Fibroblast of skin of right biceps (primary cell): Measurements from ENCODE around the gene DISC1.
A peak's percentile ranks its signal among the peaks of the same experiment; 100 is the strongest.
"Not testable (repeated sequence)": the region's sequence is repeated elsewhere in the genome, so short reads cannot be mapped to it uniquely, and the experiment has no call there.

Experiments used
- DNase-seq: peaks from one replicate; pipeline ENCODE4 v3.0.0-alpha.2; 2013

Gene DISC1

DNA sequence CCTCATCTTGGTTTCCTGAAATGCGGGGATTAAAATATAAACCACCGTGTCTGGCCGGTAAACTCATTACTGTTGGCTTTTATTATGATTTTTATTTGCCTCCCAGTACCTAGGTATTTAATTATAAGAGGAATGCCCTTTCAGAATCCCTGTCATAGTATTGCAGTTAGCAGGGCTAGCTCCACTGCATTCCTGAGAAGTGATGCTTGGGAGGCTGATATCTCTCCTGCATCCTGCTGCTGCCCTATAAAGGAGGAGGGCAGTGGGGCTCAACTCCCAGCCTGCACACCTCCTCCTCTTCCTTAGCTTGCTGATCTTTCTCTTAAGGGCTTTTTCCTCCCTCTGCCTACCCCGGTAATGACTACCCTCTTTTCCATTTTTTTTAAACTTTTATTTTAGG lies 19.9 kb upstream of the DISC1 start:
- DNase-seq, result no peak

DNA sequence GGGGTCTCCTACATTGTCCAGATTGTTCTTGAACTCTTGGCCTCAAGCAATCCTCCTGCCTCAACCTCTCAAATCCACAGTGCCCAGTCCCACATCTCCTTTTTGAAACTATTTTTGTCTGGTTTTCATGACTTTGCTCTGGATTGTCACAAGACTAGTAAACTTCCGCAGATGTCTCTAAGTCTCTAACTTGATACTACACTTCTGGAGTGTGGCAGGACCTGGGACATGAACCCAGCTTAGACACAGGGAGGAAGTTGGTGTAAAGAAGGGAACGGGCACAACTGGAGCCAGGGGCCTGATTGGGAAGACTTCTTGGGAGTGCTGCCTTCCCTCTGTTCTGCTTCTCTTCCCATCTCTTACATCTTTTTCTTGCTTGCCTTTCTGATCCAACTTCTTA lies 16.2 kb upstream of the DISC1 start:
- no peak for DNase-seq

DNA sequence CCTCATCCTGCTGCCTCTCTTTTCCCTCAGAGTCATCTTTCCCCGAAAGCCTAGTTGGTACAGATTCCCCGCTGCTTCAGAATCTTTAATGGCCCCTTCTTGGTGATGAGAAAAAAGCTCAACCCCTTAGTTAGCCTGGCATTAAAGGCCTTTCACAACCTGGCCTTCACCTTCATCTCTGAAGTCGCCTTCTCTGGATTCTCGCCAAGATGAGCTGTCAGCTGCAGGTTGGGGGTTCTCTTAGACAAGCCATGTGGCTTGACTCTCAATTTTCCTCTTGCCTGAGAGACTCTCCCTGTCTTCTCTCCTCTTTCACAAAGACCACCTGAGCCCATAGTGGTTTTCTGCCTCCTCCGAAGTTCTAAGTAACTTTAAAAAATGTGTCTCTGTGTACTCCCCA lies 15.5 kb upstream of the DISC1 start:
- no peak for DNase-seq

DNA sequence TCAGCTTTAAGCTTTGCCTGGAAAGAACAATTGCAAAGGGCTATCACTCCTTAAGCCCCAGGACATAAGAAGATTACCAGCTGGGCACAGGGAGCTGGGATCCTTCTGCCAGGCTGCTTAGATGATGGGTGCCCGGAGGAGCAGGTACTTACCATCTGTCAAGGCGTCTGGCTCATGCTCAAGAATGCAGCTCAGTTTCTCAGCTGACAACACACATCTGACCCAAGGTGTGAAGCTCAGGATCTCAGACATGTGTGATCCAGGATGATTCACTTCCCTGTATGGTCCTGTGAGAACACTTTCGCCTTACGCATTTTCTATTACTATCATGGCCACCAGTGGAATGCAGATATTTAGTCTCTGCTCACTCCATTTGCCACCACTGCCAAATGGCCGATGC lies 14.7 kb upstream of the DISC1 start:
- DNase-seq, result no peak

GRCh38 chr1:231612393-231613089 lies 14.0 kb upstream of the DISC1 start:
- DNase-seq, result no peak

GRCh38 chr1:231613419-231614349 lies 12.9 kb upstream of the DISC1 start:
- DNase-seq, result no peak

GRCh38 chr1:231616667-231617066 lies 9.9 kb upstream of the DISC1 start:
- DNase-seq, result no peak

- no peak for DNase-seq
Measured at GRCh38 chr1:231618609-231619256, 7.9 kb upstream of the DISC1 start.

DNA sequence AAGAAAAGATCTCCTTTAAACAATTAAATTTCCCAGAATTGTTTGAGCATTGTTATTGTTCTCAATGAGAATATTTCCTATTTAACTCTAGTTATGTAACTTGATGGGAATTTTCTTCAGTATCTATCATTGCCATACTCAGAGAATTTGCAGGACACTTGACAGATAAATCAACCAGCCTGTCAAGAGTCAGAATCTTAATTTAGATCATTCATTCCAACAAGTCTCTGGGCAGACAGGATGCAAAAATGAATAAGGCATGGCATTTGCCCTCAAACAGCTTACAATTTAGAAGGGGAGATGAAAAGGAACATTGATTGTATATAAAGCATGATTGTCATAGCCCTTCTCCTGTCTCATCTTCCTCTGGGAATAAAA lies 7.3 kb upstream of the DISC1 start:
- no peak for DNase-seq

- DNase-seq, result not testable (repeated sequence)
Measured at GRCh38 chr1:231625042-231625441, 1.5 kb upstream of the DISC1 start.

- no peak for DNase-seq
Measured at GRCh38 chr1:231625975-231626534, 535 bp upstream of the DISC1 start.

DNA sequence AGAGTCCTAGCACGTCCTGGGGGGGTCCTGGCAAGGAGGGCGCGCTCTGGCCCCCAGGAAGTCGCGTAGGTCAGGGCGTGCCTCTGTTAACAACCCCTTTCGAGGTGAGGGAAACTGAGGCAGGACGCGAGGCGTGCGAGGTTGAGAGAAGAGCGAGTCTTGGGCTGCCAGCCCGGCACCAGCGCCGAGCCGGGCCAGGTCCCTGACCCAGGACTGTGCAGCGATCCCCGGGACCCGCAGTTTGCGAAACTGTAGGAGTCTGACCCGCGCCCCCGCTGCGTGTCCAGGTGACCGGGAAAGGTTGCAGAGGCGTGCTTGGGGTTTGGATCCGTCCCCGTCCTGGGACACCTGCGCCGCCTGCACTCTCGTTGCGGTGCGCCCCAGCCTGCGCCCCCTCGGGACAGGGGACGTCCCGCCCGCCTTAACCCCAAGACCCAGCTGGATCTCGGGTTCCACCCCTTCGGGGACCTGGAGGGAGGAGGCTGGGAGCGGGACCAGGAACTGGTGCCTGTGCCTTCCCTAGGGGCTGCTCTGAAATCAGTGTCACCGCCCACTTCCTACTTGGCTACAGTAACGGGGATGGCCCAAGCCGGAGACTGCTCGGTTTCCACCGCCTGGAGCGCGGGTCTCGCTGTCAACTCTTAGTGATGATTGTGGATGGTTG lies 493 bp downstream of the DISC1 start:
- peak; percentile 47 for DNase-seq

- DNase-seq, result peak; percentile 25
Measured at GRCh38 chr1:231628207-231628876, 1.8 kb downstream of the DISC1 start.

- DNase-seq, result no peak
Measured at GRCh38 chr1:231629132-231629531, 2.5 kb downstream of the DISC1 start.

DNA sequence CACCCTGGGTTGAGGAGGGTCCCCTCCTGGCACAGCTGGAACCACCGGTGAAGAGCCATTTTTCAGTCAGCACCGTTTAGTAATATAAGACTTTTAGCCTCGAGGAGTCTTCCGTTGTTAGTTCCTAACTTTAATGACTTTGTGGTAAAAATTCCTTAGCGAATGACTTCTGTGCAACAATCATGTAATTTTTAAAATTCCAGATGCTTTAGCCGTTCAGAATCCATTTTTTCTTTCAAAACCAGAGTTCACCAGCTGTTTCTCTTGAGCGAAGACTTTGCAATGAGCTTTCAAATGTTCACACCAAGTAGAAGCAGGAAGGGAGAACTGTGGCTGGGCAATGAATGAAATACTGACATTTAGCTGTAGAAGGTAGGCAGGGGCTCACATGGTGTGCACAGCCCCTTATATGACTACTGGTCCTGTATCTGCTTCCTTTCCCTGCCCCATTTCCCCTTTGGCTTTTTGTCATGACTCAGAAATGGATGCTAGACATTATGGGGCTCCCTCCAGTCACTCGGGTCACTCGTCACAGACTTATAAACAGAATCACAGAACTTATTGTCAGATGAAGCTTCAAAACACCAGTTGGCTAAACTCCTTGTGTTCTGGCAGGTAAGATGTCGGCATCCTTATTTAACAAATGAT lies 4.1 kb downstream of the DISC1 start:
- peak; percentile 79 for DNase-seq

- DNase-seq, result peak; percentile 7
Measured at GRCh38 chr1:231631717-231632116, 5.1 kb downstream of the DISC1 start.

DNA sequence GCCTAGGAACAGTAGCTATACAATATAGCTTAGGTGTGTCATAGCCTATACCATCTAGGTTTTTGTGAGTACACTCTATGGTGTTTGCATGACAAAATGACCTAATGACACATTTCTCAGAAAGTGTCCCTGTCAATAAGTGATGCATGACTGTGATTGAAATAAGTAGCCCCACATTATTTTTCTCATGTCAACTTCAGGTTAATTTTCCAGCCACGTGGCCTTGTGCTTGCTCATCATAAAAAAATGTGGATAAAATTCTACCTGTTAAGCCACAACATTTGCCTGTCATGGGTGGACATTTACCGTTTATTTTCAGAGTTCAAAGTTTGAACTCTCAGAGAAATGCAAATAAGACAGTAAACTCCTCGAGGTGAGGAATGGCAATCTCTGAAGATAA lies 5.5 kb downstream of the DISC1 start:
- no peak for DNase-seq

DNA sequence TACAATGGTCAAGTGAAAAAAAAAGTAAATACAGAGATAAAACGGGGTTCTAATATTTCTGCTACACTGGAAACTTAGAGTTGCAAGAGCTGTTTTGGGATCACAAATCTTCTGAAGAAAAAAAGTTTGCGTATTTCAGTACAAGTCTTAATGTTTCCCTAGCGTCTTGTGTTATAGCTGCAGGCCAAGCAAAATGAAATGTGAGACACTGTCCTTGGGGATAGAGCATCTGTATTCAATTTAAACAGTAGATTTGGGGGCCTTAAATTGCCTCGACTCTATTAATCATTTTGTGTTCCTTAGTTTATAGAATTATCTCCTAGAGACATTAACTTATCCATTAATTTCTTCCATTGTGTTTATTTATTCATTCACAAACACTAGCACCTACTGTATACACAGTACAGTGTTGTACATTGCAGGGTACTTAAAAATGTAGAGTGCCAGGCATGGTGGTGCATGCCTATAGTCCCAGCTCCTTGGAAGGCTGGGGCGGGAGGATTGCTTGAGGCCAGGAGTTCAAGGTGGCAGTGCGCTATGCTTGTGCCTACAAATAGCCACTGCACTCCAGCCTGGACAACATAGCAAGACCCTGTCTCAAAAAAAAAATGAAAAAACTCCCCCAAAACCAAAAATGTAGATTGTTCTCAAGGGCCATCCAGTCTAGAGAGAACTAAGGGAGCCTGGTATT lies 7.9 kb downstream of the DISC1 start:
- peak; percentile 26 for DNase-seq

DNA sequence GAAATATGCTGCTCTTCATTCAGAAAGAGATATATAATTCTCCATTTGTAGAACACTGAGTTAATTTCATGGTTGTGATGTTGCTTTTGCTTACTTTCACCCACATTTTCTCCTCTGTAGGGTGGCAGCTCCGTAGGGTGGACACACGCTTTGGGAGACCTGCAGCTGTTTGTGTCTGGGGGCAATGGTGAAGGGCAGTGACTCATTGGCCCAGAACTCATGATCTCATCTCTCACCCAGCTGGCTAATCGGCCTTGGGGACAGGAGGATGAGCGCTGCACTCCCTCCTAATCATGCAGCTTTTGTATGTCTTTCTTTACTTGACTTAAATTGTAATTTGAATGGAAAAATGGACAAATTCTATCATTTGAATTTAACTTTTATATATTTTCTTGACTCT lies 9.6 kb downstream of the DISC1 start:
- peak; percentile 41 for DNase-seq

DNA sequence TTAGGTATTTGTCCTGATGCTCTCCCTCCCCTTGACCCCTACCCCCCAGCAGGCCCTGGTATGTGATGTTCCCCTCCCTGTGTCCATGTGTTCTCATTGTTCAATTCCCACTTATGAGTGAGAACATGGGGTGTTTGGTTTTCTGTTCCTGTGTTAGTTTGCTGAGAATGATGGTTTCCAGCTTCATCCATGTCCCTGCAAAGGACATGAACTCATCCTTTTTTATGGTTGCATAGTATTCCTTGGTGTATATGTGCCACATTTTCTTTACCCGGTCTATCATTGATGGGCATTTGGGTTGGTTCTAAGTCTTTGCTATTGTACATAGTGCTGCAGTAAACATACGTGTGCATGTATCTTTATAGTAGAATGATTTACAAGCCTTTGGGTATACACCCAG lies 10.3 kb downstream of the DISC1 start:
- DNase-seq, result not testable (repeated sequence)

GRCh38 chr1:231638647-231639046 lies 12.1 kb downstream of the DISC1 start:
- peak; percentile 18 for DNase-seq
